GM21423 (cell line): ENCODE results near the gene CIB1.
"Not testable (repeated sequence)": the region's sequence is repeated elsewhere in the genome, so short reads cannot be mapped to it uniquely, and the experiment has no call there.

Experiments
- ATAC-seq: cut with Tn5 transposase; IDR thresholded peaks from one replicate; pipeline ENCODE4 v1.9.1; 2021; ENCODE audit warnings: mild to moderate bottlenecking, moderate library complexity; ENCODE audit not compliant: unreplicated experiment

Gene CIB1

GRCh38 chr15:90233387-90234095 lies at the start of gene CIB1:
Gene CIB1, minus strand, starts transcription at chr15:90233941. Its CDS starts 56 bp downstream, at chr15:90233885.
- ATAC-seq: peak; percentile 87

DNA sequence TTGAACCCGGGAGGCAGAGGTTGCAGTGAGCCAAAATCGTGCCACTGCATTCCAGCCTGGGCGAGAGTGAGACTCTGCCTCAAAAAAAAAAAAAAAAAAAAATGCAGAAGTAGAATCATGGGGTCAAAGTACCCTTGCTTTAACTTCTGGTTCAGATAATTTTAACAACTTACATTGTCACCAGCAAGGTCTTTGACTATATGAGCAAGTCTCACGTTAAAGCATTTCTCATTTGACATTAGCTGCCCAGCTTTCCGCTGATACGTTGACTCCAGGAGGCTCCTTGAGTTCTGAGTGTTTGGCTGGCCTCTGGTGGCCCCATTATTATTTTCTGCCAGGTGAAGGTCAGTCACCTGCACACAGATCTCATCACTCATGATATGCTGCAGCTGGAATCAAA lies 47.9 kb upstream of the CIB1 start:
- not testable (repeated sequence) for ATAC-seq

DNA sequence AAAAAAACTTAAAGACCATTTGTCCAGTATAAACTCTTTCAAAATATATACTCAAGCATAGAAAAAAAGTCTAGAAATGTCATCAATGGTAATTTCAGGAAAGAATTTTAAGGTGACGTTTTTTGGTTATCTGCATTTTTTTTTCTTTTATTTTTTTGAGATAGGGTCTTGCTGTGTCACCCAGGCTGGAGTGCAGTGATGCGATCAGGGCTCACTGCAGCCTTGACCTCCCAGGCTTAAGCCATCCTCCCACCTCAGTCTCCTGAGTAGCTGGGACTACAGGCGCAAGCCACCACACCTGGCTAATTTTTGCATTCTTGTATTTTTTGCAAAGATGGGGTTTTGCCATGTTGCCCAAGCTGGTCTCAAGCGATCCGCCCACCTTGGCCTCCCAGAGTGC lies 47.0 kb upstream of the CIB1 start:
- not testable (repeated sequence) for ATAC-seq

- not testable (repeated sequence) for ATAC-seq
Observed at GRCh38 chr15:90278467-90278866, 44.7 kb upstream of the CIB1 start.

DNA sequence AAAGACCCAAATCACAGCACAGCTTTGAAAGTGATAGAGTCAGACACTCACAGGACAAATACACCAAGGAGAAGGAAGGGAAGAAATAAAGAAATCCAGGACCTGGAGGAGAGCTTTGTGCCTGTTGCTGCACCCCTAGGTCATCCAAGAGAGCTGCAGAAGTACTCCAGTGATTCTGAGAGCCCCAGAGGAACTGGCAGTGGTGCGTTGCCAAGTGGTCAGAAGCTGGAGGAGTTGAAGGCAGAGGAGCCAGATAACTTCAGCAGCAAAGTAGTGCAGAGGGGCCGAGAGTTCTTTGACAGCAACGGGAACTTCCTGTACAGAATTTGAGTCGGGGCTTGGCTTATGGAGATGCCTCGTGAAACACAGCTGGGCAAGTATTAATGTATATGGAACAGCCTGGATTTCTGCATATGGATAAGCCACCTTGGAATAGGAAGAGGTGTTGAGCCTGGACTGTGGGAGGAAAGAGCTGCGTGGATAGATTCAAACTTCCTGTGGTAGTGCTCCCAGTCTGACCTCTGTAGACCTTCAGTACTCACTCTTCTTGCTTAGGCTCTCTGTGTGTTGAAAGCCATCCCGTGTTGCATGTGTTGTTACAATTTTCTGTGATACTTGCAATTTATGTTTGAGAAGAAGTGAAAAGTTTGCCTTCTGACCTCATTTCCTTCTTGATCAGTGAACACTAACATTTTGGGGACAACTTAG lies 37.9 kb upstream of the CIB1 start:
- ATAC-seq: no peak

GRCh38 chr15:90270502-90271150 lies 36.9 kb upstream of the CIB1 start:
- ATAC-seq: no peak

- no peak for ATAC-seq
Observed at GRCh38 chr15:90268415-90268814, 34.7 kb upstream of the CIB1 start.

- ATAC-seq: no peak
Observed at GRCh38 chr15:90266485-90266884, 32.7 kb upstream of the CIB1 start.

DNA sequence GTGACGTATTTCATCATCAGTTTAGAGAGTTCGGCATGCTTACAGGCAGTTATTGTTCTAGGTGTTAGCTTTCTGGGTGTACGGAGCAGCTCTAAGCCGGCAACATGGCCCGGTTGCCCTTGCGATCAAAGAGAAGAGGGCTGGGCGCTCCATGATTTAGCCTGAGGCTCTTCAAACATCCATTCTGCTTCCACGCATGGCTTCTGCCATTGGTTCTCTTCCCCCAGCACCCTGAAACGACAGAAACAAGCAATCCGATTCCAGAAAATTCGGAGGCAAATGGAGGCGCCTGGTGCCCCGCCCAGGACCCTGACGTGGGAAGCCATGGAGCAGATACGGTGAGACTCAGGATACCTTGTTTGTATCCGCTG lies 32.3 kb upstream of the CIB1 start:
- ATAC-seq: peak; percentile 10

DNA sequence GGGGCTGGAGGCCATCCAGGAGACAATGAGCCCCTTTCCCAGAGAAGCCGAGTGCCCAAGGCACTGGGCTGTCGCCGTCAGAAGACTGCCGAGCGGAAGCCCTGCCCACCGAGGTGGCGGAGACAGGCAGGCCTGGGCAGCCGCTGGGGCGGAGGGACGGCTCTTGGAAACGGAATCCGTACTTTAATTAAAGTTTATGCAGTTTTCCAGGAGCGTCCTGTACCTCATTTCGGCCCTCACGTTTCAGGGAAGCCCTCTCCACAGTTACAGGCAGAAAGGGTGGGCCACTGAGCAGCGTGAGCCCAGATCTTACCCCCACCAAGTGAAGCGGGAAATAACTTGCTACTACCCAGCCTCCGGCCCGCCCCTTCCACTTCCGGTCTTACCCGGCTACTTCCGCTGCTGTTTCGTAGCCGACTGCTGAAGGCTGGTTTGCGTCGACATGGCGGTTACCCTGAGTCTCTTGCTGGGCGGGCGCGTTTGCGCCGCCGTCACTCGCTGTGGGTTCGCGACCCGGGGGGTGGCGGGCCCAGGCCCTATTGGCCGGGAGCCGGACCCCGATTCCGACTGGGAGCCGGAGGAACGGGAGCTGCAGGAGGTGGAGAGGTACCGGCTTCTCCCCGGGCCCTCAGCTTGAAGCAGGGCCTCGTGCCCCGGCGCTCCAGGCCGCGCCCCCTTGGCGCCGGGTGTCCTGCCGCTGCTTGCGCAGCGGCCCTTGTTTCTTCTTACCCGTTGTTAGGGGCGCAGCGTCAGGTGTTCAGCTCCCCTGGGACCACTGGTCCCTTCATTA lies 31.7 kb upstream of the CIB1 start, which contains the start of gene NGRN:
TSS of gene NGRN (plus strand) at position 402 of the 790 bp plus-strand sequence. CDS start at position 443, 41 bp downstream.
- peak; percentile 90 for ATAC-seq

DNA sequence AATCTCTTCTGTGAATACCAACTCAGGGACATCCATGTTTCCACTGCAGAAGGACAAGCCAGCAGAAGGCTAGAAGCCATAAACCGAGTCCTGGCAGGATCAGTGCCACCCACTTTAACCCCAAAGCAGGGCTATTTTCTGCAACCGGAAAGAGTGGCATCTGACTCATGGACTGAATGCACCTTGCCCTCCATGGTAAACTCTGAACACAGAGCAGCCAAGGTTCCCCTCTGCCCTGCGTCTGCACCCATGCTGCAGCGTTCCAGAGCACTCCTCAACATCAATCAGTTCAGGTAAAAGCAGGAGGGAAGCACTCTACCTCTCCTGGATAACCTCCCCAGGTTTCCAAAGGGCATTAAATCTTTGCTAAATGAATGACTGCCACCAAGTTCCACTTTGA lies 30.9 kb upstream of the CIB1 start:
- no peak for ATAC-seq

GRCh38 chr15:90262426-90262825 lies 28.7 kb upstream of the CIB1 start:
- no peak for ATAC-seq

DNA sequence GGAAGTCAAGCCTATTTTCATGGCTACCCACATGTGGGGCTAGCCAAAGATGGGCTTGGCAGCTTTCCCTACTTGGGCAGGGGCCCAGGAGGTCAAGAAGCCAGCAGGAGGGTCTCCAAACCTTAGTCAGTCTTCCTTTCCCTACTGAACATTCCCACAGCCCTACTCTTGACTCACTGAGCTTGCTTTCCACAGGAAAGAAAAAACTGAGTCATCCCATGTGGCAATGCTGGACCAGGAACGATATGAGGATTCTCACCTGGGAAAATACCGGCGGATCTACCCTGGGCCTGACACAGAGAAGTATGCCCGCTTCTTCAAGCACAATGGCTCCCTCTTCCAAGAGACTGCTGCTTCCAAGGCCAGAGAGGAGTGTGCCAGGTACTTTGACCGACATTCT lies 28.1 kb upstream of the CIB1 start:
- ATAC-seq: no peak

DNA sequence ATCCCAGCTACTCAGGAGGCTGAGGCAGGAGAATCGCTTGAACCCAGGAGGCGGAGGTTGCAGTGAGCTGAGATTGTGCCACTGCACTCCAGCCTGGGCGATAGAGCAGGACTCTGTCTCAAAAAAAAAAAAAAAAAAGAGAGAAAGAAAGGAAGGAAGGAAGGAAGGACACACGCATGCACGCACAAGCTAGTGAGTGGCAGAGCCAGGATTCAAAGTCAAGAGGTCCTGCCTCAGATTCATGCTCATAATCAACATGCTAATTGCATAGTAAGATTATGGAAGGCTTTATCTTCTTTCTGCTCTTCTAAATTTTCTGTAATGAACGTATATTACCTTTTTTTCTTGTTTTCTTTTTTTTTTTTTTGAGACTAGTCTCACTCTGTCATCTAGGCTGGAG lies 27.0 kb upstream of the CIB1 start:
- not testable (repeated sequence) for ATAC-seq

DNA sequence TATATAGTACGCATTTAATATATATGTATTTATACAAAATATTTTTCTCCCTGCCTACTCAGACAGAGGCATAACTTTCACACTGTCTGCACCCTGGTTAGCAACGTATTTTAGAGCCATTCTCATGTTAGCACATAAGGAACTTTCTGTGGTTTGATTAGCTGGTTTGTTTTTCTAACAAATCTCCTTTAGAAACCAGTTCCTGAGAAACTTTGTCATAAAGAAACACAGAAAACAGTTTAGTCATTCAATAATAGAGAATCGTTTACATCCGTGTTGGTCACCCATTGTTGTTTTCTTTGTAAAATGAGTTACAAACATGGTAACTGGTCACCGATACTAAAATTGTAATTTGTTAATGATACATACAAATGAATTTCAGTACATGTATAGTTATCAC lies 25.8 kb upstream of the CIB1 start:
- peak; percentile 51 for ATAC-seq

DNA sequence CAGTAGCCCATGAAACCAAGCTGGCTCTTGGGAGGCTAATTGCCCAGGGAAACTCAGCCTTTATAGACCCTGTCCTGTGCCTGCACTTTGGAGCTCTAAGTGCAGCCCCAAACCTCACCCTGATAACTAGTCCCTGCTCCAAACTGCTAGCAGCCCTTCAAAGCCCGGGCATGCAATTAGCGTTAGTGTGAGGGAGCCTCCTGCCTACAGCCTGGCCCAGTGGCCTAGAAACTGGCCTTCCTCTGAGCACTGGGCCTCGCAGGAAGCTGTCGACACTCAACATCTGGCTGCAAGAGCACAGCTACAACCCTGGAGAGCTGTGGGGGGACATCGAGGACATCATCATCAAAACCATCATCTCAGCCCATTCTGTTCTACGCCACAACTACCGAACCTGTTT lies 24.0 kb upstream of the CIB1 start:
- ATAC-seq: no peak

- peak; percentile 81 for ATAC-seq
Observed at GRCh38 chr15:90249203-90249863, 15.6 kb upstream of the CIB1 start, which contains the start of gene TTLL13. Gene TTLL13, plus strand, starts transcription at chr15:90249556. Its CDS starts 1,075 bp downstream, at chr15:90250631.

- ATAC-seq: no peak
Observed at GRCh38 chr15:90248789-90249202, 15.1 kb upstream of the CIB1 start.

DNA sequence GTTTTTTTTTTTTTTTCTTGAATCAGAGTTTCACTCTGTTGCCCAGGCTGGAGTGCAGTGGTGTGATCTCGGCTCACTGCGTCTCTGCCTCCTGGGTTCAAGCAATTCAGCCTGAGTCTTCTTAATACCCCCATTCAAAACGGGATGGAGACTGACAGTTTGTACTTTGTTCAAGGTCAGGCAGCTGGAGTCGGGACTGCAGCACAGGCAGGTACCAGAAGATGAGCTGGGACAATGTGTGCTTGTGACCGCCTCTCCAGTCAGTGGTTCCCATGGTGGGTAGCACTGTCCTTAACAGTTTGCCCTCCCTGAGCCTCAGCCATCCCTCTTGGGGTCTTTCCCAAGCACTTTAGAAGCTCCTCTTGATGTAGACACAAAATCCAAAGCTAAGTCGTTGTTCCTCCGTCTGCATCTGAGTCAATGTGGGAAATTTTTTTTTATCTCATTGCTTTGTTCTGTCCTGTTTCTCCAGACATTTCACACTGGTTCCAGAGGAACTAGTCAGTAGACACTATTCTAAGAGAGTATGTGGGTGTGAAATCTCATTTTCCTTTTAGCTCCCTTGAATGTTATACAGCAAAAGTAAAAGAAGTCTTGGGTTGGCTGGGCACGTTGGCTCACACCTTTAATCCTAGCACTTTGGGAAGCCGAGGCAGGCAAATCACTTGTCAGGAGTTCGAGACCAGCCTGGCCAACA lies 10.3 kb upstream of the CIB1 start:
- no peak for ATAC-seq
